Fibroblast of lung (primary cell): ENCODE data around the gene ENTR1.

Experiments used
- EZH2 ChIP-seq: IDR thresholded peaks from 2 replicates; pipeline ENCODE4 v1.5.1; 2012; ENCODE audit warnings: low read length, control low read depth, mild to moderate bottlenecking; ENCODE audit errors: missing control alignments
- TF ChIP-seq, protein P1 (sequence below), 2 donors: IDR thresholded peaks in 1 of 2; conservative IDR thresholded peaks in 1 of 2; 1 replicate in 1 of 2; 2 replicates in 1 of 2; pipeline ENCODE4 v1.5.1; 2011 to 2012; ENCODE audit warnings: low read length in 2 of 2, control low read depth in 1 of 2, inconsistent platforms in 1 of 2, low read depth in 1 of 2, mild to moderate bottlenecking in 1 of 2

DNA sequence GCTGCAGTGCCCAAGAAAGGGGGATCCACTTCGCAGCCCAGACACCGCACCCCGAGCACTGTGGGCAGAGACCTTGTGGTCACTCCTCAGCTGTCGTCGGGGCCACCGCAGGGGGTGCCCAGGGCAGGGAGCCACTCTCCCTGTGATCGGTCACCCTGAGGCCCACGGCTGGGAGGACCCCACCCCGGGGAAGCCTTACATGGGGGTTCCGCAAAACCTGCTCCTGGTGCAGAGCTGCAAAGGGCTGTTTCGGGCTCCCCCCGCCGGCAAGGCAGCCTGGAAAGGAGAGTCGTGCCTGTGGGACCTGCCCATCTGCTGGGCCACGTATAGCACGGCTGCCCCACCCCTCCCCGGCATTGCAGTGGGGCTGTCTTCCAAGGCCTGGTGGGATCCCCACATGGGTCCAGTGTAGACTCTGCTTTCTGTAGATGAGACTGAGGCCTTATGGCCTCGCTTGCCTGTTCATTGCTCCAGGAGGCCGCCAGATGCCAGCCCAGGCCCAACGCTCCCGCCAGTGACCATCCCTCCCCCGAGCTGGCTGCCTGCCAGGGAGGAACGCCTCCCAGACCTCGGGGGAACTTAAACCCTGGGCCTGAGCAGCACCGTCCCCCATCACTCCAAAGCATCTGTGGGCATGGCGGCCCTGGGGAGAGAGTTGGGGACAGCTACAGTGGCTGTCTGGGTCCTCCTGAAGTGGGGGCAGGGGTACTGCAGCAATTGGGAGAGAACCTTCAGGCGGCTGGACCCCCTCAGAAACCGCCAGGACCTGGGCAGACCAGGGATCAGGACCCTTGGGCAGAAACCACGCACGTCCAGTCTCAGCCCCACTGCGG is 45.3 kb downstream of the ENTR1 start:
- TF ChIP-seq, protein P1, sequence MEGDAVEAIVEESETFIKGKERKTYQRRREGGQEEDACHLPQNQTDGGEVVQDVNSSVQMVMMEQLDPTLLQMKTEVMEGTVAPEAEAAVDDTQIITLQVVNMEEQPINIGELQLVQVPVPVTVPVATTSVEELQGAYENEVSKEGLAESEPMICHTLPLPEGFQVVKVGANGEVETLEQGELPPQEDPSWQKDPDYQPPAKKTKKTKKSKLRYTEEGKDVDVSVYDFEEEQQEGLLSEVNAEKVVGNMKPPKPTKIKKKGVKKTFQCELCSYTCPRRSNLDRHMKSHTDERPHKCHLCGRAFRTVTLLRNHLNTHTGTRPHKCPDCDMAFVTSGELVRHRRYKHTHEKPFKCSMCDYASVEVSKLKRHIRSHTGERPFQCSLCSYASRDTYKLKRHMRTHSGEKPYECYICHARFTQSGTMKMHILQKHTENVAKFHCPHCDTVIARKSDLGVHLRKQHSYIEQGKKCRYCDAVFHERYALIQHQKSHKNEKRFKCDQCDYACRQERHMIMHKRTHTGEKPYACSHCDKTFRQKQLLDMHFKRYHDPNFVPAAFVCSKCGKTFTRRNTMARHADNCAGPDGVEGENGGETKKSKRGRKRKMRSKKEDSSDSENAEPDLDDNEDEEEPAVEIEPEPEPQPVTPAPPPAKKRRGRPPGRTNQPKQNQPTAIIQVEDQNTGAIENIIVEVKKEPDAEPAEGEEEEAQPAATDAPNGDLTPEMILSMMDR (conservative IDR thresholded peaks at IDR 0.05 in 1 of 2, IDR thresholded peaks at IDR 0.05 in 1 of 2; ENCODE audit: low read depth in 1 of 2, low read length in 2 of 2), result no peak
- no peak for TF ChIP-seq EZH2
